K562 (cell line): Measurements from ENCODE around the gene OMG. TPM values are rescaled to one million over a fixed set of nuclear protein-coding genes. Genes with fewer than 3 reads are reported as not detected.
A peak's percentile ranks its signal among the peaks of the same experiment; 100 is the strongest.

ENCODE experiments used
- ATAC-seq: fragments of 200-7000 bp; cut with Tn5 transposase; 3 replicates; pipeline ENCODE4 v1.9.1; 2020; ENCODE audit warnings: moderate library complexity
- BruUV-seq: library from RNA; stranded (reverse); fragments of 400-500 nt; replicated peaks from 2 replicates; lab custom pipeline; 2021; lab: Mats Ljungman, UMichigan
- CTCF ChIA-PET: fragments of 300-600 bp; formaldehyde crosslinking; extraction: SDS; loops from one replicate; lab custom pipeline; 2021; ENCODE audit warnings: low intra/inter-chr PET ratio; lab: Yijun Ruan, JAX
- POLR2A ChIA-PET: fragments of 300-600, 350-650 bp; sonication (Branson Sonifier 250); formaldehyde crosslinking; extraction: SDS; loops from one replicate; lab custom pipeline; 2021; ENCODE audit warnings: antibody characterized with exemption, inconsistent platforms; lab: Yijun Ruan, JAX
- DNase-seq, 4 experiments: peaks; one replicate each; pipeline versions ENCODE4 v3.0.0 to v3.0.0-alpha.2; 2011 to 2018; ENCODE audit warnings: low spot score in 3 of 4, mixed read lengths in 3 of 4; ENCODE audit errors: extremely low read depth in 1 of 4
- FAIRE-seq: peaks from 2 replicates; lab custom pipeline; 2011; peaks lifted over from hg19 to GRCh38; lab: Jason Lieb, UNC
- H2AFZ ChIP-seq: 2 replicates; pipeline ENCODE4 v1.6.0; 2011; ENCODE audit warnings: low read depth, low read length, control low read depth, inconsistent platforms
- H3K27ac ChIP-seq: fragments of 200-600 bp; 3 replicates; pipeline ENCODE4 v1.8.0; 2011; ENCODE audit warnings: low read depth, mild to moderate bottlenecking, control low read depth, inconsistent platforms, low read length, moderate library complexity, mixed read lengths; ENCODE audit errors: extremely low read depth
- H3K27me3 ChIP-seq, 2 experiments: fragments of 300-600 bp in 1 of 2; 2 replicates in 1 of 2; 3 replicates in 1 of 2; pipeline versions ENCODE4 v1.6.0 to v1.8.0; 2011; ENCODE audit warnings: inconsistent platforms in 2 of 2, low read length in 2 of 2, mild to moderate bottlenecking in 1 of 2, mixed read lengths in 1 of 2, moderate library complexity in 1 of 2; ENCODE audit not compliant: control insufficient read depth in 2 of 2, insufficient read depth in 2 of 2
- H3K36me3 ChIP-seq: fragments of 300-600 bp; 3 replicates; pipeline ENCODE4 v1.8.0; 2011; ENCODE audit warnings: mild to moderate bottlenecking, low read length, inconsistent platforms; ENCODE audit not compliant: control insufficient read depth, insufficient read depth
- H3K4me1 ChIP-seq, 2 experiments: fragments of 200-600 bp in 1 of 2; replicated peaks in 1 of 2; 2 replicates in 1 of 2; 3 replicates in 1 of 2; pipeline versions ENCODE4 v1.5.1 to v1.8.0; 2011; ENCODE audit warnings: inconsistent platforms in 2 of 2, low read length in 2 of 2, mild to moderate bottlenecking in 1 of 2, mixed read lengths in 1 of 2, moderate library complexity in 1 of 2; ENCODE audit not compliant: control insufficient read depth in 2 of 2, insufficient read depth in 2 of 2
- H3K4me2 ChIP-seq: 2 replicates; pipeline ENCODE4 v1.6.1; 2011; ENCODE audit warnings: low read length, control low read depth, inconsistent platforms, mixed read lengths; ENCODE audit not compliant: insufficient read depth
- H3K4me3 ChIP-seq: fragments of 200-600 bp; sonication (generic), shearing (Covaris generic); 2 replicates; pipeline ENCODE4 v1.5.1; 2016; ENCODE audit warnings: control low read depth, inconsistent platforms
- H3K79me2 ChIP-seq: fragments of 200-600 bp; 3 replicates; pipeline ENCODE4 v1.8.0; 2011; ENCODE audit warnings: low read length, inconsistent platforms; ENCODE audit not compliant: control insufficient read depth, insufficient read depth
- H3K9ac ChIP-seq, 2 experiments: 2 replicates each; pipeline versions ENCODE4 v1.6.0 to v1.6.1; 2011; ENCODE audit warnings: low read depth in 2 of 2, low read length in 2 of 2, control low read depth in 1 of 2, inconsistent platforms in 1 of 2, mild to moderate bottlenecking in 1 of 2, mixed read lengths in 1 of 2; ENCODE audit not compliant: insufficient read depth in 1 of 2
- H3K9me1 ChIP-seq: one replicate; pipeline ENCODE4 v1.6.0; 2011; ENCODE audit warnings: inconsistent platforms, mild to moderate bottlenecking, low read length, moderate library complexity; ENCODE audit not compliant: control insufficient read depth, insufficient read depth
- H3K9me3 ChIP-seq: replicated peaks from 2 replicates; pipeline ENCODE4 v1.5.1; 2011; ENCODE audit warnings: low read depth, low read length, inconsistent platforms; ENCODE audit not compliant: control insufficient read depth, insufficient read depth
- H4K20me1 ChIP-seq: replicated peaks from 2 replicates; pipeline ENCODE4 v1.6.1; 2011; ENCODE audit warnings: low read length, inconsistent platforms, mixed read lengths; ENCODE audit not compliant: control insufficient read depth, insufficient read depth
- ATF7 ChIP-seq: fragments of 450-650 bp; IDR thresholded peaks from 2 replicates; pipeline ENCODE4 v1.7.1; 2014; ENCODE audit warnings: mild to moderate bottlenecking, moderate library complexity
- BRF1 ChIP-seq: IDR thresholded peaks from 3 replicates; pipeline ENCODE4 v1.6.1; 2011; ENCODE audit warnings: borderline replicate concordance, mild to moderate bottlenecking; ENCODE audit not compliant: insufficient read length; ENCODE audit errors: extremely low read depth
- CREM ChIP-seq: IDR thresholded peaks from 2 replicates; pipeline ENCODE4 v1.6.1; 2014; ENCODE audit warnings: antibody characterized with exemption, low read depth
- EGR1 ChIP-seq: fragments of 450-650 bp; conservative IDR thresholded peaks from 2 replicates; pipeline ENCODE4 v1.6.1; 2017; ENCODE audit warnings: mild to moderate bottlenecking
- GATAD2B ChIP-seq: fragments of 450-650 bp; IDR thresholded peaks from 2 replicates; pipeline ENCODE4 v1.6.1; 2017; ENCODE audit warnings: mild to moderate bottlenecking, borderline replicate concordance
- KDM4B ChIP-seq, 2 experiments: fragments of 450-650 bp in 1 of 2; sonication (generic) in 1 of 2; IDR thresholded peaks; 2 replicates each; pipeline ENCODE4 v1.6.1; 2016 to 2017; ENCODE audit warnings: borderline replicate concordance in 2 of 2, antibody characterized with exemption in 1 of 2, low read depth in 1 of 2, mild to moderate bottlenecking in 1 of 2
- KLF10 ChIP-seq: fragments of 250-450 bp; sonication (Bioruptor Pico); IDR thresholded peaks from 2 replicates; pipeline ENCODE4 v1.6.1; 2021; ENCODE audit warnings: matching md5 sums
- MTA1 ChIP-seq: fragments of 450-650 bp; IDR thresholded peaks from 2 replicates; pipeline ENCODE4 v1.6.1; 2017; ENCODE audit warnings: borderline replicate concordance
- MTA2 ChIP-seq: fragments of 450-650 bp; IDR thresholded peaks from 2 replicates; pipeline ENCODE4 v1.6.1; 2016; ENCODE audit warnings: low read depth
- NONO ChIP-seq, 2 experiments: fragments of 200-400 bp in 1 of 2; fragments of 450-650 bp in 1 of 2; formaldehyde crosslinking in 1 of 2; IDR thresholded peaks; 2 replicates each; pipeline ENCODE4 v1.6.1; 2017; ENCODE audit warnings: low read depth in 2 of 2, mild to moderate bottlenecking in 2 of 2, moderate library complexity in 2 of 2, low read length in 1 of 2
- NR4A1 ChIP-seq, 2 experiments: fragments of 250-450 bp in 1 of 2; fragments of 450-650 bp in 1 of 2; sonication (Bioruptor Pico) in 1 of 2; IDR thresholded peaks; 2 replicates each; pipeline versions ENCODE4 v1.4.0 to v1.6.1; 2016 to 2020; ENCODE audit warnings: mild to moderate bottlenecking in 2 of 2, missing compliant biosample characterization in 1 of 2, missing genetic modification characterization in 1 of 2, moderate library complexity in 1 of 2
- RB1 ChIP-seq: fragments of 450-650 bp; IDR thresholded peaks from 2 replicates; pipeline ENCODE4 v1.6.1; 2017; ENCODE audit warnings: low read depth, mild to moderate bottlenecking
- RUNX1 ChIP-seq: sonication (generic); IDR thresholded peaks from 2 replicates; pipeline ENCODE4 v1.6.1; 2016; ENCODE audit warnings: antibody characterized with exemption, low read depth
- SMARCE1 ChIP-seq: fragments of 450-650 bp; IDR thresholded peaks from 2 replicates; pipeline ENCODE4 v1.7.1; 2016; ENCODE audit warnings: mild to moderate bottlenecking
- TRIM28 ChIP-seq: fragments of 450-650 bp; IDR thresholded peaks from 2 replicates; pipeline ENCODE4 v1.6.1; 2017
- ZEB2 ChIP-seq: fragments of 450-650 bp; IDR thresholded peaks from 2 replicates; pipeline ENCODE4 v1.6.1; 2016
- WGBS: fragments of 100-300 bp; shearing (Covaris generic); methylation state at CpG from one replicate; pipeline ENCODE4 v1.1.6; 2016; ENCODE audit warnings: low coverage, mixed read lengths; ENCODE audit not compliant: insufficient coverage; ENCODE audit errors: missing lambda C conversion rate; 5-methylcytosine and 5-hydroxymethylcytosine counted together
- in situ Hi-C: fragments of 300-500 bp; cut with MboI; formaldehyde crosslinking; loops from 4 replicates; pipeline ENCODE4 v1.15.0; 2018; ENCODE audit warnings: inconsistent platforms, mixed read lengths
- intact Hi-C: fragments of 100-400 bp; cut with micrococcal nuclease; formaldehyde crosslinking; loops from 2 replicates; pipeline ENCODE4 v1.14.2; 2022
- polyA plus RNA-seq, 8 experiments: library from polyadenylated mRNA; depleted of rRNA in 4 of 8; stranded (reverse) in 5 of 8; unstranded in 3 of 8; fragments of >200 nt; fragmentation: Nextera tagmentation in 2 of 8; fragmentation: Illumina TruSeq in 1 of 8; extraction: Ambion mirVana in 2 of 8; extraction: Trizol in 1 of 8; gene quantifications; 2 replicates each; pipeline versions ENCODE4 v1.2.1 to v1.2.3, GENCODE V29; 2011 to 2014; ENCODE audit warnings: inconsistent platforms in 1 of 8, missing spikeins in 1 of 8
- total RNA-seq, 7 experiments: library from RNA; depleted of rRNA in 6 of 7; stranded (reverse); fragments of >200 nt in 6 of 7; fragmentation: Illumina TruSeq in 2 of 7; extraction: Trizol in 2 of 7; gene quantifications; 2 replicates each; pipeline versions ENCODE4 v1.2.1 to v1.2.3, GENCODE V29; 2011 to 2021; ENCODE audit warnings: low replicate concordance in 1 of 7
- TF ChIP-seq, protein P1 (sequence below): fragments of 250-450 bp; sonication (Bioruptor Pico); IDR thresholded peaks from 2 replicates; pipeline ENCODE4 v1.5.0; 2020; ENCODE audit warnings: mild to moderate bottlenecking
- TF ChIP-seq, protein P2 (sequence below): fragments of 250-450 bp; sonication (Bioruptor Pico); IDR thresholded peaks from 2 replicates; pipeline ENCODE4 v1.8.0; 2021; ENCODE audit warnings: borderline replicate concordance, mild to moderate bottlenecking, moderate library complexity; ENCODE audit not compliant: poor library complexity, severe bottlenecking
- TF ChIP-seq, protein P3 (sequence below): fragments of 450-650 bp; conservative IDR thresholded peaks from 2 replicates; pipeline ENCODE4 v1.6.1; 2016; ENCODE audit warnings: missing genetic modification characterization, low read depth, mild to moderate bottlenecking, control low read depth, missing compliant biosample characterization

Gene OMG
- total and polyA plus RNA-seq, 9 of the 15 experiments (the other 6 are each of a cell fraction or from before 2014, with no cell fraction given): 0.41 TPM; not detected in 8

DNA sequence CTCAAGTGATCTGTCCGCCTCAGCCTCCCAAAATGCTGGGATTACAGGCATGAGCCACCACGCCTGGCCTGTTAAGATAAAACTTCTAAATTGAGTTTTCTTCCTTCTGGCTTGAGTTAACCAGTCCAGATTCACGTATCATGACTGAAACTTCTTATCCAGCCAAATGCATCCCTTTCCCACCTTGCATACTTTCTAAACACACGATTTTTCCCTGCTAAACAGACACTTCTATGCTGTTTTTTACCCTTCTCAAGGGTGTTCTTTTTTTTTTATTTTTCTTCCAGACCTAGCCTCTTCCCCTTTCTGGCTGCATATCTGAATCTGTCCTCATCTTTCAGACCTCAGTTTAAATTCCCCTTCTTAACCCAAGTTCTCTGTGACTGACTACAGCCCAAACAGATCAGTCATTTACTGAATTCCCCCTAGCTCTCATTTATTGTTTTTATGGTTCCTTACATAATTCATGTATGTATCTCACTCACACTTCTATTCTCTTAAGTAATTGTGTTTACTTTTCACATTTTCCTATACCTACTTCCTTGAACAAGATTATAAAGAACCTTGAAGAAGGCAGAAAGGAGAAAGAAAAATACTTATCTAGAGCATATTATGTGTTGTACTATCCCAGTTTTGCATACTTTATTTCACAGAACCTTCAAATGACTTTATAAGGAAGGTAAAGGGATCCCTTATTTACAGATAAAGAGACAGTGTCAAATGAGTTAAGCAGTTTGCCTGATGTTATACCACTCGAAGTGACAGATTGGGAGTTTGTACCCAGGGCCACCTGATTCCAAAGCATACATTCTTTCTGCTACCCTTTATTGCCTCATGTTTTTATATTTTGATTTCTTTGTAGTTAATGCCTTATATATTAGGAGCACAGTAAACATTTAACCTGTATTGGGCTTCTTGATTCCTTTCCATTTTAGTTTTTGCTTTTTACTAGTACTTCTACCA lies 11.6 kb upstream of the OMG start (continued):
- TF ChIP-seq KLF10 (no peak), CREM (no peak), NONO (IDR thresholded peaks at IDR 0.05; ENCODE audit: low read depth in 2 of 2, low read length in 1 of 2) (no peak), RUNX1 (no peak), GATAD2B (no peak), MTA1 (no peak), SMARCE1 (peak; percentile 68; the same call in 1 of the 2 replicates), EGR1 (no peak)

DNA sequence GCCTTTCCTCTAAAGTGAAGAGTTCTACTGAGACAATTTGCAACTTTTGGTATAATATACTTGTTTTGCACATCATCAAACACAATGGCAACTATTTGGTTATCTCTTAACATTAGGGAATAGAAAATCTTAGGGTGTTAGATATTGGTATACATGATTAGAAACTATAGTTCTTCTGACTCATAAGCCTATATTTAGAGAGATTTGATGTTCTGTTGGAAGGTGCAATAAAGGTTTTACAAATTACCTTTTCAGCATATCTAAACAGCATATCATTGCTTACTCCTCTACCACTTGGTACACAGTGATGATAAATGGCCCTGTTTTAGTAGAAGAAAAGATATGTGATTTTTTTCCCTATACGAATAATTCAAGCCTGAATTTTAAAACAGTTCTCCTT lies 10.6 kb upstream of the OMG start:
- ChIA-PET POLR2A (no interaction called here), CTCF (no interaction called here)
- Histone ChIP-seq H3K27me3 (no peaks in the 10 kb centered on the region), H3K27ac (no peak overlapping the region; the same call in 2 of the 3 replicates), H3K36me3 (no peaks in the 10 kb centered on the region), H3K79me2 (peaks cover 5% of the 10 kb centered on the region; the same call in 2 of the 3 replicates), H3K9me3 (no peaks in the 10 kb centered on the region), H3K4me1 (peaks cover 12% of the 10 kb centered on the region in 2 experiments; a peak in 4 of 5 replicates), H2AFZ (no peak overlapping the region), H3K4me3 (no peak overlapping the region), H4K20me1 (peaks cover 7% of the 10 kb centered on the region; the same call in 1 of the 2 replicates), H3K9ac (no peak overlapping the region), H3K4me2 (no peak overlapping the region), H3K9me1 (no peaks in the 10 kb centered on the region)
- intact Hi-C loops (no loop called here), in situ Hi-C loops (no loop called here)
- FAIRE-seq (no peak), ATAC-seq (no peak), DNase-seq (no peak)
- no TSS peak for BruUV-seq
- 60% methylated on average over 1 of the region's 1 CpG for WGBS
- TF ChIP-seq NR4A1 (CRISPR knock-in tag; IDR thresholded peaks at IDR 0.05) (no peak), NR4A1 (tag; IDR thresholded peaks at IDR 0.05) (no peak), MTA2 (no peak), RB1 (no peak), TRIM28 (no peak), ZEB2 (no peak), BRF1 (no peak), KDM4B (IDR thresholded peaks at IDR 0.05; ENCODE audit: borderline replicate concordance in 2 of 2, low read depth in 1 of 2) (no peak), ATF7 (no peak)
- TF ChIP-seq, protein P1, sequence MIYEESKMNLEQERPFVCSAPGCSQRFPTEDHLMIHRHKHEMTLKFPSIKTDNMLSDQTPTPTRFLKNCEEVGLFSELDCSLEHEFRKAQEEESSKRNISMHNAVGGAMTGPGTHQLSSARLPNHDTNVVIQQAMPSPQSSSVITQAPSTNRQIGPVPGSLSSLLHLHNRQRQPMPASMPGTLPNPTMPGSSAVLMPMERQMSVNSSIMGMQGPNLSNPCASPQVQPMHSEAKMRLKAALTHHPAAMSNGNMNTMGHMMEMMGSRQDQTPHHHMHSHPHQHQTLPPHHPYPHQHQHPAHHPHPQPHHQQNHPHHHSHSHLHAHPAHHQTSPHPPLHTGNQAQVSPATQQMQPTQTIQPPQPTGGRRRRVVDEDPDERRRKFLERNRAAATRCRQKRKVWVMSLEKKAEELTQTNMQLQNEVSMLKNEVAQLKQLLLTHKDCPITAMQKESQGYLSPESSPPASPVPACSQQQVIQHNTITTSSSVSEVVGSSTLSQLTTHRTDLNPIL (CRISPR knock-in tag): no peak
- TF ChIP-seq, protein P2, sequence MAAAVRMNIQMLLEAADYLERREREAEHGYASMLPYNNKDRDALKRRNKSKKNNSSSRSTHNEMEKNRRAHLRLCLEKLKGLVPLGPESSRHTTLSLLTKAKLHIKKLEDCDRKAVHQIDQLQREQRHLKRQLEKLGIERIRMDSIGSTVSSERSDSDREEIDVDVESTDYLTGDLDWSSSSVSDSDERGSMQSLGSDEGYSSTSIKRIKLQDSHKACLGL (CRISPR knock-in tag): no peak
- TF ChIP-seq, protein P3, sequence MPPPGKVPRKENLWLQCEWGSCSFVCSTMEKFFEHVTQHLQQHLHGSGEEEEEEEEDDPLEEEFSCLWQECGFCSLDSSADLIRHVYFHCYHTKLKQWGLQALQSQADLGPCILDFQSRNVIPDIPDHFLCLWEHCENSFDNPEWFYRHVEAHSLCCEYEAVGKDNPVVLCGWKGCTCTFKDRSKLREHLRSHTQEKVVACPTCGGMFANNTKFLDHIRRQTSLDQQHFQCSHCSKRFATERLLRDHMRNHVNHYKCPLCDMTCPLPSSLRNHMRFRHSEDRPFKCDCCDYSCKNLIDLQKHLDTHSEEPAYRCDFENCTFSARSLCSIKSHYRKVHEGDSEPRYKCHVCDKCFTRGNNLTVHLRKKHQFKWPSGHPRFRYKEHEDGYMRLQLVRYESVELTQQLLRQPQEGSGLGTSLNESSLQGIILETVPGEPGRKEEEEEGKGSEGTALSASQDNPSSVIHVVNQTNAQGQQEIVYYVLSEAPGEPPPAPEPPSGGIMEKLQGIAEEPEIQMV (tag): no peak
